ENCODE data around the gene LSG1. TPM values are rescaled to one million over a fixed set of nuclear protein-coding genes. Genes with fewer than 3 reads are reported as not detected.

Gene LSG1
- total RNA-seq, 3 donors from 2014 or later (not counting 1 experiment from before 2014, with no cell fraction given) = 56.4 to 67.6 (median 64.9) TPM

GRCh38 chr3:194713299-194714136, 41.5 kb upstream of the LSG1 start:
- ATAC-seq = no peak
- H3K4me3 ChIP-seq (ENCODE audit: low read length) = no peak overlapping the region
- H3K9me3 Mint-ChIP-seq = no peaks in the 10 kb centered on the region
- no peak overlapping the region for H3K27ac ChIP-seq (ENCODE audit: low read length)
- no peak overlapping the region for H3K4me3 Mint-ChIP-seq
- no peaks in the 10 kb centered on the region for H3K9me3 ChIP-seq (ENCODE audit: control insufficient read depth, insufficient read depth, low read length)
- no peaks in the 10 kb centered on the region for H3K36me3 ChIP-seq (ENCODE audit: control insufficient read depth, insufficient read depth, low read length)
- peaks cover 24 to 29% of the 10 kb centered on the region in 2 donors for H3K4me1 Mint-ChIP-seq
- H3K27ac Mint-ChIP-seq = peak overlapping the region; percentile 91 to 92
- 87% methylated on average over 8 of the region's 9 CpGs for WGBS (ENCODE audit: insufficient coverage)
- DNase-seq = no peak
- peaks cover 27% of the 10 kb centered on the region for H3K4me1 ChIP-seq (ENCODE audit: control insufficient read depth, insufficient read depth, low read length)
- intact Hi-C loops (cut with micrococcal nuclease) = no loop called here
- no peak for TF ChIP-seq CTCF (IDR thresholded peaks at IDR 0.05)
- H3K36me3 Mint-ChIP-seq = no peaks in the 10 kb centered on the region
- H3K27me3 Mint-ChIP-seq (ENCODE audit: low read depth in 2 of 2) = no peaks in the 10 kb centered on the region
- H3K27me3 ChIP-seq (ENCODE audit: control insufficient read depth, insufficient read depth, low read length) = no peaks in the 10 kb centered on the region

- TF ChIP-seq CTCF (IDR thresholded peaks at IDR 0.05) = no peak
- WGBS (ENCODE audit: insufficient coverage) = 68% methylated on average over 6 of the region's 6 CpGs
- H3K36me3 ChIP-seq (ENCODE audit: control insufficient read depth, insufficient read depth, low read length) = no peaks in the 10 kb centered on the region
- Mint-ChIP-seq H3K9me3 (peaks cover 0 to 3% of the 10 kb centered on the region in 2 donors), H3K27ac (peak overlapping the region; percentile 38 to 76), H3K4me3 (no peak overlapping the region), H3K4me1 (peaks cover 24 to 29% of the 10 kb centered on the region in 2 donors), H3K36me3 (no peaks in the 10 kb centered on the region), H3K27me3 (ENCODE audit: low read depth in 2 of 2) (no peaks in the 10 kb centered on the region)
- no peaks in the 10 kb centered on the region for H3K27me3 ChIP-seq (ENCODE audit: control insufficient read depth, insufficient read depth, low read length)
- DNase-seq = no peak
- peaks cover 4% of the 10 kb centered on the region for H3K9me3 ChIP-seq (ENCODE audit: control insufficient read depth, insufficient read depth, low read length)
- no peak overlapping the region for H3K27ac ChIP-seq (ENCODE audit: low read length)
- peaks cover 24% of the 10 kb centered on the region for H3K4me1 ChIP-seq (ENCODE audit: control insufficient read depth, insufficient read depth, low read length)
- no peak for ATAC-seq
- no peak overlapping the region for H3K4me3 ChIP-seq (ENCODE audit: low read length)
- intact Hi-C loops (cut with micrococcal nuclease) = no loop called here
Observed at GRCh38 chr3:194711913-194712312, 39.9 kb upstream of the LSG1 start.

- Mint-ChIP-seq H3K27ac (peak overlapping the region in 1 of 2 donors; percentile 76), H3K9me3 (peaks cover 0 to 3% of the 10 kb centered on the region in 2 donors), H3K27me3 (ENCODE audit: low read depth in 2 of 2) (no peaks in the 10 kb centered on the region), H3K4me3 (no peak overlapping the region), H3K4me1 (peaks cover 18 to 29% of the 10 kb centered on the region in 2 donors), H3K36me3 (no peaks in the 10 kb centered on the region)
- Histone ChIP-seq H3K27me3 (ENCODE audit: control insufficient read depth, insufficient read depth, low read length) (no peaks in the 10 kb centered on the region), H3K27ac (ENCODE audit: low read length) (no peak overlapping the region), H3K36me3 (ENCODE audit: control insufficient read depth, insufficient read depth, low read length) (no peaks in the 10 kb centered on the region), H3K4me1 (ENCODE audit: control insufficient read depth, insufficient read depth, low read length) (peaks cover 20% of the 10 kb centered on the region), H3K4me3 (ENCODE audit: low read length) (no peak overlapping the region), H3K9me3 (ENCODE audit: control insufficient read depth, insufficient read depth, low read length) (peaks cover 4% of the 10 kb centered on the region)
- DNase-seq (no peak), ATAC-seq (no peak)
- 94% methylated on average over 3 of the region's 3 CpGs for whole genome bisulfite sequencing (ENCODE audit: insufficient coverage)
- TF ChIP-seq CTCF (IDR thresholded peaks at IDR 0.05) = no peak
- intact Hi-C loops (cut with micrococcal nuclease) = no loop called here
Observed at GRCh38 chr3:194711286-194711685, 39.3 kb upstream of the LSG1 start.

Measured in natural killer cell (primary cell).